Mammary epithelial cell (primary cell): Measurements from ENCODE around the gene TIAM2.

ENCODE experiments used
- CTCF ChIP-seq, 2 donors: IDR thresholded peaks in 1 of 2; conservative IDR thresholded peaks in 1 of 2; 2 replicates each; pipeline ENCODE4 v1.5.1; 2011 to 2012; ENCODE audit warnings: inconsistent platforms in 2 of 2, low read length in 2 of 2, mild to moderate bottlenecking in 2 of 2, control low read depth in 1 of 2, low read depth in 1 of 2; ENCODE audit not compliant: insufficient read depth in 1 of 2; ENCODE audit errors: extremely low read depth in 1 of 2
- EZH2 ChIP-seq: IDR thresholded peaks from 2 replicates; pipeline ENCODE4 v1.6.1; 2012; ENCODE audit warnings: low read length, inconsistent platforms, borderline replicate concordance

GRCh38 chr6:154986787-154987235, 8.3 kb upstream of the TIAM2 start:
- TF ChIP-seq CTCF (conservative IDR thresholded peaks at IDR 0.05 in 1 of 2, IDR thresholded peaks at IDR 0.05 in 1 of 2; ENCODE audit: extremely low read depth in 1 of 2, insufficient read depth in 1 of 2, low read depth in 1 of 2, low read length in 2 of 2), result no peak
- TF ChIP-seq EZH2, result no peak
